Stimulated activated CD4-positive, alpha-beta T cell treated with anti-CD3 and anti-CD28 coated beads, Interleukin-4, amount 100 ng/mL, for 24 hours (primary cell): Measurements from ENCODE around the gene OR6S1.
"Not testable (repeated sequence)": the region's sequence is repeated elsewhere in the genome, so short reads cannot be mapped to it uniquely, and the experiment has no call there.

ENCODE experiments used
- DNase-seq: peaks from one replicate; pipeline ENCODE4 v3.0.0-alpha.2; 2020

The OR6S1 gene

DNA sequence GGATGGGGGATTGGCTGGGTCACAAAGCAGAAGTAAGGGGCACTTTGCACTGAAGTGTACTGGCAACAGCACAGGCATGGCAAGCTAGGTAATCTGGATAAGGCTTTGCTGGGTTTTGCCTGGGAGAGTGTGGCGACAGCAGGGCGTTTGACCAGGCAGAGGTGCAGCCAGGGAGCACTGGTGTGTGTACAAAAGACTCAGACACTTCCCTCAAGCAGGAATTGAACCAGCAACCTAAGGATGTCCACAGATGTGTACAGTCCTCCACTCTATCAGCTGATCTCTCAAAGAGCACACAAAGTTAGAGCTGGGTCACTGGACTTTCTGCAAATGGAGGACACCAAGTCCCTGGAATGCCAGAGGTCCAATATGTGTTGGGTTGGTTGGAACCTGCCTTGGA, 27.5 kb upstream of the OR6S1 start:
- no peak for DNase-seq

DNA sequence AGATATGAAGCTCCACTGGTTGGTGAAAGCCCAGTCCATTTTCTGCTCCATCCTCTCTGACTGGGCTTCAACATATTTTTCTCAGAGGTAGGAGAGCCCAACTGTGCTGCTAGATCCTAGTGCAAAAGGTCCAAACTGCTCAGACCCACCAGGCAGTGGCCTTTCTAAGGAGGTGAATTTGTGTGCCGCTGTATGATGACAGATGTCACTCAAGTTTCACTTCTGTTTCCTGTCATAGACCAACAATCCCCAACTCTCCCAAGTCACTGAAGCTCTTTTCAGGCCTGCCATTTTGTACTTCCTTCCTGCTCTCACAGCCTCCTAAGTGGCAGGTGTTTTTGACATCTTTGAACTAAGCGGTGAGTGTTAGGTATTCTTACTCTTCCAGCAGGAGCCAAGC, 26.5 kb upstream of the OR6S1 start:
- DNase-seq: no peak

DNA sequence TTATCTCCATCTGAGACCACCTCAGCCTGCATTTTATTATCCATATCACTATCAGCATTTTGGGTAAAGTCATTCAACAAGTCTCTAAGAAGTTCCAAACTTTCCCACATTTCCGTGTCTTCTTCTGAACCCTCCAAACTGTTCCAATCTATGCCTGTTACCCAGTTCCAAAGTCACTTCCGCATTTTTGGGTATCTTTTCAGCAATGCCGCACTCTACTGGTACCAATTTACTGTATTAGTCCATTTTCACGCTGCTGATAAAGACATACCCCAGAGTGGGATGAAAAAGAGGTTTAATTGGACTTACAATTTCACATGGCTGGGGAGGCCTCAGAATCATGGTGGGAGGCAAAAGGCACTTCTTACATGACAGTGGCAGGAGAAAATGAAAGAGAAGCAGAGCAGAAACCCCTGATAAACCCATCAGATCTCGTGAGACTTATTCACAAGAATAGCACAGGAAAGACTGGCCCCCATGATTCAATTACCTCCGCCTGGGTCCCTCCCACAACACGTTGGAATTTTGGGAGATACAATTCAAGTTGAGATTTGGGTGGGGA, 25.0 kb upstream of the OR6S1 start:
- DNase-seq: not testable (repeated sequence)

DNA sequence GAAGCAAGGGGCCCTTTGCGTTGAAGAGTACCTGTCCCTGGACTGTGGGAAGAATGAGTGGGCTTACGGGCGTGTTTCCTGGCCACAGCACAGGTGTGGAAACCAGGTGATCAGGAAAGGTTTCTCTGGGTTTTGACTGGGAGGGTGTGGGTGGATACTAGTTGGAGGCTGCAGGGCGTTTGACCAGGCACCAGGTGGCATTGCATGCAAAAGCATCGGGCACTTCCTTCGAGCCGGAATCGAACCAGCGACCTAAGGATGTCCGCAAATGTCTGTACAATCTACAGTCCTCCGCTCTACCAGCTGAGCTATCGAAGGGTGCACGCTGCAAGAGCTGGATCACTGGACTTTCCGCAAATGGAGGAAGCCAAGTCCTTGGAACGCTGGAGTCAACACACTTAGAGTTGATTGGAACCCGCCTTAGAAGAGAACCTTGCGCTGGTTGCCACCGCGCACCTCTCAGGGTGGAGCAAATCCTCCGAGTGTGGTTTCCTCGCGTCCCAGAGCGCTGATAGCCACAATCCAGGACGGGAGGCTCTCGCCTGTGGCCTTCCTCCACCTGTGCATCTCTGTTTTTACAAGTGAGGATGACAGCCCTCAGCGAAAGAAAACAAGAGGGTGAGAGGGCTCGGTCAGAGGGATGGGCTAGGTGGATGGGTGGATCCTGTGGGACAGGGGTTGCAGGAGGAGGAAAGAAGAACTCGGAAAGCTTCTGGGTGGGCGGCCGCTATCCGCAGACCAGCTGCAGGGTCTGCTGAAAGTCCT, 21.7 kb upstream of the OR6S1 start:
- DNase-seq: peak; percentile 85

DNA sequence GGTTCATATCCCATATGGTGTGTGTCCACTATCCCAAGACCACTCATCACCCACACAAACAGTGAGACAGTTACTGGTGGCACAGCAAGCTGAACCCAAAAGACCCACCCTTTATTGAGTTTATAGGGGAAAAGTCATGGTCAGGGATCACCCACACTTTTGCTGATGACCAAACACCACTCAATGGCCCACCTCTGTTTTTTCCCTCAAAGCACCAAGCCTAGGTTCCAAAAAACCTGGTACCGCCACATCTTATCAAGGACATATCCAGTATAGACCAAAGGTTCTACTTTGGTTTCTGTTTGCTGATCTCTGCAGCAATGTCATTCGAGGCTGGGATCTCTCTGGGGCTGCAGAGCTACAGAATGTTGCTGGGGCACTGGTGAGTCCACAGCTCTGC, 19.7 kb upstream of the OR6S1 start:
- DNase-seq: no peak

DNA sequence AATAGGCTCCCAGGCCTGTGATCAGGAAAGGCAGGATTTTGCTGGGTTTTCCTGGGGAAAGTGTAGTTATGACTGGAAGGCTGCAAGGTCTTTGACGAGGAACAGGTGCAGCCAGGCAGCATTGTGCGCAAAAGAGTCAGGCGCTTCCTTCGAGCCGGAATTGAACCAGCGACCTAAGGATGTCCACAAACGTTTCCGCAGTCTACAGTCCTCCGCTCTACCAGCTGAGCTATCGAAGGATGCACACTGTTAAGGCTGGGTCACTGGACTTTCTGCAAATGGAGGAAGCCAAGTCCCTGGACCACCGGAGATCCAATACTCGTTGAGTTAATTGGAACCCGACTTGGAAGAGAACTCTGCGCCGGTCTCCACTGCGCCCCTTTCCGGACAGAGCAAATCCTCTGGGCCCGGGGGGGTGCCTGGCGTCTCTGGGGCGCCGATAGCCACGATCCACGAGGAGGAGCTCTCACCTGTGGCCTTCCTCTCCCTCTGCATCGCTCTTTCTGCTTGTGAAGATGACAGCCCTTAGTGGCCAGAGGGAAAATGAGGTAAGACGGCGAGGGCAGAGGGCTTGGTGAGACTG, 18.4 kb upstream of the OR6S1 start:
- no peak for DNase-seq

DNA sequence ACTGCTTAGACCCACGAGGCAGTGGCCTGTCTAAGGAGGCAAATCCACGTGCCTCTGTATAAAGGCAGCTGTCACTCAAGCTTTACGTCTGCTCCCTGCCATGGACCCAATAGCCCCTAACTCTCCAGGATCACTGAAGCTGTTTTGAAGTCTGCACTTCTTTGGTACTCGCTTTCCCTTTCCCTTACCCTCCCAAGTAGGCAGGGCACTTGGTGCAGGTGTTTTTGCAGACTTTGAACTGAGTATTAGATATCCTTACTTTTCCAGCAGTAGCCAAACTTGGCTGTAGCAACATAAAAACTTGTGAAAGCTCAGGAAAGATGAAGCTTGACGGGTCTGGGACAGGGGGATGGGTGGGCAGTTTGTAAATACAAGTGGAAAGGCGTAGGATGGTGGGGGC, 17.8 kb upstream of the OR6S1 start:
- no peak for DNase-seq

DNA sequence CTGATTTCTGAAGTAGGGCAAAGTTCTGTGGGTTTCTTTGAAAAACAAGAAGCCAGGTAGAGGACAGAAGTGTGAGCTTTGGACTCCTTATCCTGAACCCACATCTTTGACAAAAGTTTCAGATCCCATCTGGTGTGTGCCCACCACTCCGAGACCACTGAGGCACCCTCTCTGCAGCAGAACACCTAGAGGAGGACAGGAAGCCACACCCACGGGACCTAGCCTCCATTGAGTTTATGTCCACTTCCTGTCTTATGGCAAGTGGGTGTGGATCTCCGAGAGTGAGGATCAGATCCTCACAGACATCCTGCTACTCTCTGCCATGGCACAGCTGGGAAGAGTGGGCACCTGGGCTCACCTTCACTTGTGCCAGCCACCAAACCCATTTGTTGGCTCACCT, 16.8 kb upstream of the OR6S1 start:
- no peak for DNase-seq

DNA sequence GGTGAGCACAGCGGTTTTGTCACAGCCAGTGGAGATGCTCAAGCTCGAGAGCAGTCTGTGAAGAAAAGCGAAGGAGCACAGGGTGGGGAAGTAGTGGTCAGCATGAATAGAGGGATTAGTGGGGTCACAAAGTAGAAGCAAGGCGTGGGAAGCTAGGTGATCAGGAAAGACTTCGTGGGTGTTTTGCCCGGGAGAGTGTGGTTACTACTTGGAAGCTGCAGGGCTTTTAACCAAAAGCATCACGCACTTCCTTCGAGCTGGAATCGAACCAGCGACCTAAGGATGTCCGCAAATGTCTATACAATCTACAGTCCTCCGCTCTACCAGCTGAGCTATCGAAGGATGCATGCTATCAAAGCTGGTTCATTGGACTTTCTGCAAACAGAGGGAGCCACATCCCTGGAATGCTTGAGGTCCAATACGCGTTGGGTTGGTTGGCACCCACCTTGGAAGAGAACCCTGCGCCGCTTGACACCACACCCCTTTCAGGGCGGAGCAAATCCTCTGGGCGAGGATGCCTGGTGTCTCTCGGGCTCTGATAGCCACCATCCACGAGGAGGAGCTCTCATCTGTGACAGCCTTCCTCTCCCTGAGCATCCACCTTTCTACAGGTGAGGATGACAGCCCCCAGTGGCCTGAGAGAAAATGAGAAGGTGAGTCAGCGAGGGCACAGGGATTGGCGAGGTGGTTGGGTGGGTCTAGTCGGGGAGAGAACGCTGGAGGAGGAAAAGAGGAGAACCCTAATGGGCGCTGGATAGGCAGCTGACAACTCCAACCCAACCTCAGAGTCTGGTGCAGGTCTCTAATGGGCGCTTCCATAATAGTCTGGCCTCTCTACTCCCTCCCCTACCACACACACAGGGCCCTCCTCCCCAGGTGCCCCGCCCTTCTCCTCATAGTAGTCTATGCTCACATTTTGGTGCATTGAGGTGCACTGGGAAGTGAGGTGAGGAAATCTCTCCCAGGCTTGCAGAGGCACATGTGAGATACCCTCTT, 16.0 kb upstream of the OR6S1 start:
- peak; percentile 32 for DNase-seq

DNA sequence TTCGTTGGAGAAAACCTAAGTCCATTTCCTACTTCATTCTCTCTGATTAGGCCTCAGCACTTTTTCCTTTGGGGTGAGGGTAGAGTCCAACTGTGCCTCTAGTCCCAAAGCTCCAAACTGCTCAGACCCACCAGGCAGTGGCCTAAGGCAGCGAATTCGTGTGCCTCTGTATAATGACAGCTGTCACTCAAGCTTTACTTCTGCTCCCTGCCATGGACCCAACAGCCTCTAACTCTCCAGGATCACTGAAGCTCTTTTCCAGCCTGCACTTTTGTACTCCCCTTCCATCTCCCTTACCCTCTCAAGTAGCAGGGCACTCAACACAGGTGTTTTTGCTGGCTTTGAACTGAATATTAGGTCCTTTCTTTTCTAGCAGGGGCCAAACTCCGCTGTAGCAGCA, 14.8 kb upstream of the OR6S1 start:
- DNase-seq: no peak

DNA sequence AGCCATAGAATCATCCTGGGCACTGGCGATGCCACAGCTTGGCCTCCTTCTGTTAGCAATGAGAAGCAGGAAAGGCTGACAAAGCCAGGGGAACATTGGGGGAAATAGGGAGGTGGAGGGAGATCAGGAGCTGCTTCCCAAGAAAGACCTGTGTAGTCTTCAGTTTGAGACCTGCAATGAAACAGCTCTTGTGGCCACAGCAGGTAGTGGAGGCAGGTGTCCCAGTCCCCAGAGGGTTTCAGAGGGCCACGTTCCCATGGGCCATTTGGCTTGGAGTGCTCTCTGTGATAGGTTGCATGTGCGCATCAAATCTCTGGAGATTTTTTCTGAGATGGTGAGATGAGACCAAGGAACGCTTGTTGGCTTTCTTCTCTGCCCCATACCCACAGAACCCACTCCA, 14.4 kb upstream of the OR6S1 start:
- DNase-seq: no peak

DNA sequence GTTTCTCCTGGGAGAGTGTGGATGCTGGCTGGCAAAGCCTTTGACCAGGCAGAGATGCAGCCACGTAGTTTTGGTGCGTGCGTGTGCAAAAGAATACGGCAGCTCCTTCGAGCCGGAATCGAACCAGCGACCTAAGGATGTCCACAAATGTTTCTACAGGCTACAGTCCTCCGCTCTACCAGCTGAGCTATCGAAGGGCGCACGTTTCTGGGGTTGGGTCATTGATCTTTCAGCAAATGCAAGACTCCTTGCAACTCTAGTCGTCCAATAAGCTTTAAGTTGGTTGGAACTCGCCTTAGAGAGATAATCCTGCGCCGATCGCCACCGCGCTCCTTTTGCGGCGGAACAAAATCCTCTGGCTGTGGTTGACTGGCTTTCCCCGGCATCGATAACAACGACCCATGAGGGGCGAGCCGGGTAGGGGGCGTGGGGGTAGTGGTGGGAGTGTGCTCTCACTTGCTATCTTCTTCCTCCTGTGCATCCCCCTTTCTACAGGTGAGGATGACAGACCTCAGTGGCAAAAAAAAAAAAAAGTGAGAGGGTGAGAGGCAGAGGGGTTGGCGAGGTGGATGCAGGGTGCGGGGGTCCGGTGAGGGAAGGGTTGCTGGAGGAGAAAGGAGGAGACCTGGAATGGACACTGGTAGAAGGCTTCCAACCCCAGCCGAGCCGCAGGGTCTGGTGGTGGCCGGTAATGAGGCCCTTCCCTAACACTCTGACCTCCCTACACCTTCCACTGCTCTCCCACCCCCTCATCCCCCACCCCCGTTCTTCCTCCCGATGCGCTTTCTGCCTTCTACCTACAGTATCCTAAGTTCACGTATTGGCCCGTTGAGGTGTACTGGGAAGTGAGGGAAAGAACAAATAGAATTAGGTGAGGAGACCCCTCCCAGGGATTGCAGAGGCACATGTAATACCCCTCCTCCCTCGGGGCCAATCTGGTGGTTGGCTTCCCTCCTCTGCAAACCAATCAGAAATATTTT, 11.8 kb upstream of the OR6S1 start:
- DNase-seq: peak; percentile 66

DNA sequence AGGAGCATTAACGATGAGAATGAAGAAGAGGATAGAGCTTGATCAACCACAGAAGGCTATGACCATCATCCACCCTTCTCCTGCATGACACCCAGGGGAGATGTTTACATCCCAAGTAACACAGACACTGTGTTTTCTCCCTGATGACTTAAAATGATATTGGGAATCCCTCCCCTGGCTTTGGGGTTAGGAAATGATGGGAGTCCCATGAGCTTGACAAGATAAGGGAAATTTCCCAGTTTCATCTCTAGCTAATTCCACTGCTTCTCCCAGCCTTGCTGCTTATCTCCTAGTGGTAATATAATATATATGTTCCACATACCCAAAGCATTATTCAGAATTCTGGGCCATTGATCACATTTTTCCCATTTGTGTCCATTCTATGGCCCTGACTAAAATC, 4.0 kb upstream of the OR6S1 start:
- DNase-seq: no peak

DNA sequence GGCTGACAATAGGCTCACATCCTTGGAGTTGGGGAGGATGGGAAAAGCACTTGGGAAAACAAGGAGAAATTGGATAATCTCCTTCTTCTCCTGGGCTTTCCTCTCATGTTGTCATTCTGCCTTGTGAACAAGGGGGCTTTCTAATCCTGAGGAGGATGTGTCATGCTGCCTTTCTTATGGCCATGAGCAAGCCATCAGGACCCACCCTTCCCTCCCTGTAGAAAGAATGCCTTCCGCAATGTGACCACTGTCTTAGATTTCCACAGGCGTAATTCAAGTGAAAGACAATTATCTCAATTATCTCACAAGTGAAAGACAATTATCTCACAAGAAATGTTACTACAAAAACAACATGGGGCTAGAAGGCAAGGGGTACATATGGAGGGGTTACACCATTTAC, 3.0 kb upstream of the OR6S1 start:
- DNase-seq: no peak

DNA sequence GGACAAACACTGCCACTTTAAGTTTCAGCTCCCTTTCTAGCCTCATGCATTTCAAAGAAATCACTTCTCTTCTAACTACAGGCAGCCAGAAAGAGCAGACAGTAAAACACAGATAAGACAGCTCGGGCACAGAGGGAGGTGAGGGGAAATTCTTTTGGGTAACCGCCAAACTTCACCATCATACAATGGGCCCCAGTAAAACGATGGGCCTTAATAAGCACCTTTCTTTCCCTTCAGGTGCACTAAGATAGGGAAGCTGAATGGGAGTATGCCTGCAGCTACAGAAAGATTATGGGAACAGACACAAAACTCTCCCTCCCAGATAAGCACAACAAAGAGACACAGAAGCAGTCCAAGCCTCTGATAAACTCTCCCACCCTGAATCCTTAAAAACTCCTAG, 1.3 kb upstream of the OR6S1 start:
- DNase-seq: not testable (repeated sequence)

DNA sequence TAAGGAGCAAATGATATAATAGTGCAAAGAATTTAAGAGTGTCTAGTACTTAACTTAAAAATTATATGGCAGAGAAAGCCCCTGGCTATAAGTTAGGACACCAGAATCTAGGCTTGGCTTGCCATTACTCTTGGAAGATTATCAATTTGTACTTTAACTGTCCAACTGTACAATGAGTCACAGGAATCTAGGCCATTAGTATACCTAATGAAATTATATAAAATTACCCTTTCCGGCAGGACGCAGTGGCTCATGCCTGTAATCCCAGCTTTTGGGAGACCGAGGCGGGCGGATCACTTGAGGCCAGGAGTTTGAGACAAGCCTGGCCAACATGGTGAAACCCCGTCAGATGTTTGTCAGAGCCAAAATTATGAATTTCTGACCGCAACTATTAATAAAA, 691 bp upstream of the OR6S1 start:
- no peak for DNase-seq

DNA sequence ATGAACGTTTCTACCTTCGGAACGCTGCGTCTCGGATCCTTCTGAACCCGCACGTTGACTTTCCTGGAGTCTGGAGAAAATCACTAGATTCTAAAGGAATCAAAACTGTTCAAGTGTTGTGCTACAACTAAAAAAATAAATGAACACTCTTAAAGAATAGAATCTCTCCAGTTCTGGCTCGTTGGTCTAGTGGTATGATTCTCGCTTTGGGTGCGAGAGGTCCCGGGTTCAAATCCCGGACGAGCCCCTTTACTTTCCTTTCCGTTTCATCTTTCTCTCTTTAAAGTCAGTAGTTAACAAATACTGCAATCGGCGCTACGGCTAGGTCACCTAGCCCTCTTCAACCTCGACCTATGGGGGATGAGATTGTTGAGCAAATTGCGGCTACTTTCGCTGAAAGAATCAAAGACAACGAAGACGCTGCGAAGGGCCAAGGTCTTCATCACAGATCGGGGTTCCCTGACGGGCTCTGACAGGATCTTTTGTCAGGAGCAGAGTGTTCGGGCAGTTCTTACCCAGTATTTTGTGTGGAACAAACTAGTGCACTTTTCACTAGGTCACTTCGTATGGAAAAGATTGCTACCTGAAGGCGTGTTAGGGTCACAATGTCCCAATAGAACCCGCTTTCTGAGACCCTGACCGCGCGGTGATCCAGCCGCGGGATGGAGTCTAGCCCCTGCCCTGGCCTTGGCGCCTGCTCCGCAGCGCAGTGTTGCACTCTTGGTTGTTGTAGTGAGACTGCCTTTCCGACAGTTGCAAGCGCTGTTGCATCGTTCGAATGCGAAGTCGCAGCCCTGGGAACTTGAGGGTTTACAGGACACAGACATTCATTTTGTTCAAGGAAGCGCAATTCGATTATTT, 8.4 kb downstream of the OR6S1 start:
- DNase-seq: peak; percentile 72

DNA sequence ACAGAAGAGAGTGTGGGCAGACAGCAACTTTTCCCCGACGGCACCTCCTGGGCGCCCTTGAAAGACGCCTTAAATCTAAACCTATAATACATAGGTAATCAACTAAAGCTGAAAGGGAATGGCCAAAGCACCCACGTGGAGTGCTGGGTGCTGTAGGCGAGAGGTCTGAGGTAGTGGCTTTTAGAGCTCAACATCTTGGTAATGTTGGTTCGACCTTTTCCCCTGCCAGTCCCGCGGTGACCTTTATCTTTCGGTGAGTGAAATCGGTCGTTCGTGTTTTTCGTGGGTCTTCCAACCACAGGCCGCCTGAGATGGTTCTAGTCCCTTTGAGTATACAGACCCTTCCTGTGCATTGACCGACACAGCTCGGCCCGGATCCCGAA, 9.1 kb downstream of the OR6S1 start:
- DNase-seq: no peak

DNA sequence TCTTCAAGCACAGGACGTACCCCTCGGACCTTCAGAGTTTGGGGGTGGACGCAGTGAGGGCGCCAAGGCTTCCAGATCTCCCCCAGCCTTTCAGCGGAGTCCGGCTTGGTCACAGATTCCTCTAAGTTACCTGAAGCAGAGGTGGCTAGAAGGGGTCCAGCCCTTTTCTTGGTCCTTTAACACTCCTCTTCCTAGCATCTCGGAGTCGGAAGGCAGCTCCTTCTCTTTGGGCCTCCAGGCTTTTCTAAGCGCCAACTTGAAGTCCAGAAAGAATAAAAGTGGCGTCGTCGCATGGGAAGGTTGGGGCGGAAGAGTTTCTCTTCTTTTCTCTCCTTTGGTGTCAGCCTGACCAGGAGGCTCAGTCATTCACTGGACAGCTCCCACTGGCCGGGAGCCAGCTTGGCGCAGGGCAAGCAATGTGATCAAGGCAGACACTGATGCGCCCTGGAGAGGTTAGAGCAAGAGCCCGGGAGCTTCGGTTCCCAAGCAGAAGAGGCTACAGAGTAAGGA, 9.6 kb downstream of the OR6S1 start:
- no peak for DNase-seq

DNA sequence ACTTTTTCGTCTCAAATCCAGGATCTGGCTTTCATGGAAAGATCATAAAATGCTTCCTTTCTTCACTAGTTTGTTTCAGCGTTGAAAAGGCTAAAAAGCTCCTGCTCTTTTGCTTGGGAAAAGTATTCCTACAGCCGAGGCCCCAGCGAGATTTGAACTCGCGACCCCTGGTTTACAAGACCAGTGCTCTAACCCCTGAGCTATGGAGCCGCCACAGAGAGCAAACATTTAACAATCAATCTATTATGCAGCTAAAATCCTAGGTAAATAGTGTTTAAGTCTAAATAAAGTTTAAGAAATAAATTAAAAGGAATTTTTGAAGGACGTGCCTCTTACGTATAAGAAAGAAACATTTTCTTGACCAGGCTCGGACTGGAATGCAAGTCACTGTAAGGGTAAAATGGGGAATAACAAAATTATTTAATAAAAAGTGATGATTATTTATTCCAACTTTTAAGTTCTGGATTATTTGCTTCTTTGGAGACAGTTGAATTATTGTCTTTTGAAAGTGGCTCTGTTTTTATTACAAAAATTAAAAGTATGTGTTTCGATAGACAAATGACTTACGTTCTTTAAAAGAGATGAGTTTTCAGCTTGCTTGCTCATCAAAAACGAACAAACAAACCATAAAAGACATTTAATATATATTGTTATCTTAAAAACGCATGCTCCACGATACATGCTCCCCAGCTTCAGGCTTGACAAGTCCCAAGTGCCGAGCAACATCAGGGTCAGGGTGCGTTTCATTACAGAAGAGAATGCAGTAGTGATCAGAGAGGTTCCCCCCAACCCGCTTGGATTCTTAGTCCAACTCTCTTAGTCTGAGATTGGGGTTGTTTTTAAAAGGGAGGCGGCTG, 10.2 kb downstream of the OR6S1 start:
- DNase-seq: peak; percentile 65
